Heart left ventricle (tissue), 13 donors: Measurements from ENCODE around the gene RFXANK.

Source experiments
- POLR2A ChIP-seq, 2 donors: fragments of 450-650 bp; IDR thresholded peaks; one replicate each; pipeline ENCODE4 v1.6.1; 2017; ENCODE audit warnings: antibody characterized with exemption in 2 of 2, mild to moderate bottlenecking in 2 of 2, moderate library complexity in 2 of 2
- TF ChIP-seq, protein P1 (sequence below), 12 donors: fragments of 200-600 bp; sonication (generic) in 4 of 12; IDR thresholded peaks; one replicate each; pipeline versions ENCODE4 v1.5.0 to v1.8.0; 2018 to 2022; ENCODE audit warnings: antibody characterized with exemption in 12 of 12, mild to moderate bottlenecking in 5 of 12
- donor health status: ischemic (EF 13 %, LVEDD 7.1; RV severe dilation, severe dysfunction).
- donor health status: DM: no; HTN: yes; CAD: no.
- donor health status: DM: no; HTN: no; CAD: no.
- donor health status: ischemic (EF 25% LVEDD 6.9; RV normal size, moderate dysfunction).
- donor health status: ischemic (EF 25% LVEDD 5.7; RV mildly dilated, moderate dysfunction).
- donor health status: ischemic (EF 35%, LVEDD 5.7; RV mildly dilated, moderate dysfunction).
- donor health status: nonischemic (EF 11% LVEDD 7.7; RV severe dilation, severe dysfunction).
- donor health status: DM: yes; HTN: yes; CAD: no.
- donor health status: PGD.
- donor health status: ischemic (EF 29% LVEDD 5.4; RV normal size, mild dysfunction).
- donor health status: nonischemic (EF 23%, LVEDD 6.1; RV moderate dilation, normal function).

- TF ChIP-seq, protein P1, sequence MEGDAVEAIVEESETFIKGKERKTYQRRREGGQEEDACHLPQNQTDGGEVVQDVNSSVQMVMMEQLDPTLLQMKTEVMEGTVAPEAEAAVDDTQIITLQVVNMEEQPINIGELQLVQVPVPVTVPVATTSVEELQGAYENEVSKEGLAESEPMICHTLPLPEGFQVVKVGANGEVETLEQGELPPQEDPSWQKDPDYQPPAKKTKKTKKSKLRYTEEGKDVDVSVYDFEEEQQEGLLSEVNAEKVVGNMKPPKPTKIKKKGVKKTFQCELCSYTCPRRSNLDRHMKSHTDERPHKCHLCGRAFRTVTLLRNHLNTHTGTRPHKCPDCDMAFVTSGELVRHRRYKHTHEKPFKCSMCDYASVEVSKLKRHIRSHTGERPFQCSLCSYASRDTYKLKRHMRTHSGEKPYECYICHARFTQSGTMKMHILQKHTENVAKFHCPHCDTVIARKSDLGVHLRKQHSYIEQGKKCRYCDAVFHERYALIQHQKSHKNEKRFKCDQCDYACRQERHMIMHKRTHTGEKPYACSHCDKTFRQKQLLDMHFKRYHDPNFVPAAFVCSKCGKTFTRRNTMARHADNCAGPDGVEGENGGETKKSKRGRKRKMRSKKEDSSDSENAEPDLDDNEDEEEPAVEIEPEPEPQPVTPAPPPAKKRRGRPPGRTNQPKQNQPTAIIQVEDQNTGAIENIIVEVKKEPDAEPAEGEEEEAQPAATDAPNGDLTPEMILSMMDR (IDR thresholded peaks at IDR 0.05), result no peak
- no peak for TF ChIP-seq POLR2A (IDR thresholded peaks at IDR 0.05)
These were observed 15.8 kb downstream of the RFXANK start for GRCh38 chr19:19207637-19208572.
